GM21529 (cell line): ENCODE results near the gene GP1BB.
"Not testable (repeated sequence)": the region's sequence is repeated elsewhere in the genome, so short reads cannot be mapped to it uniquely, and the experiment has no call there.

Experiments
- ATAC-seq: cut with Tn5 transposase; IDR thresholded peaks from one replicate; pipeline ENCODE4 v1.9.1; 2021; ENCODE audit not compliant: unreplicated experiment

Gene GP1BB

DNA sequence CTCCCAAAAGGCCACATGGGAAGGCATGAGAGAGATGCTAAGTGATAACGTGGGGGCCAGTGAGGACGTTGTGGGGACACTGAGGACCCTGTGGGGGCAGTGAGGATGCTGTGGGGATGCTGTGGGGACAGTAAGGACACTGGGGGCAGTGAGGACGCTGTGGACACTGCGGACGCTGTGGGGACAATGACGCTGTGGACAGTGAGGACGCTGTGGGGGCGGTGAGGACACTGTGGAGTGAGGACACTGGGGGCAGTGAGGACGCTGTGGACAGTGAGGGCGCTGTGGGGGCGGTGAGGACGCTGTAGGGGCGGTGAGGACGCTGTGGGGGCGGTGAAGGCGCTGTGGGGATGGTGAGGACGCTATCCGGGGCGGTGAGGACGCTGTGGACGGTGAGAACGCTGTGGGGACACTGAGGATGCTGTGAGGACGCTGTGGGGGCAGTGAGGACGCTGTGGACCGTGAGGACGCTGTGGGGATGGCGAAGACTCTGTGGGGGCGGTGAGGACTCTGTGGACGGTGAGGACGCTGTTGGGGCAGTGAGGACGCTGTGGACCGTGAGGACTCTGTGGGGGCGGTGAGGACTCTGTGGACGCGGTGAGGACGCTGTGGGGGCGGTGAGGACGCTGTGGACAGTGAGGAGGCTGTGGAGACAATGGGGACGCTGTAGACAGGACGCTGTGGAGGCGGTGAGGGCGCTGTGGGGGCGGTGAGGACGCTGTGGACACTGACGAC, 1.8 kb downstream of the GP1BB start:
- no peak for ATAC-seq

DNA sequence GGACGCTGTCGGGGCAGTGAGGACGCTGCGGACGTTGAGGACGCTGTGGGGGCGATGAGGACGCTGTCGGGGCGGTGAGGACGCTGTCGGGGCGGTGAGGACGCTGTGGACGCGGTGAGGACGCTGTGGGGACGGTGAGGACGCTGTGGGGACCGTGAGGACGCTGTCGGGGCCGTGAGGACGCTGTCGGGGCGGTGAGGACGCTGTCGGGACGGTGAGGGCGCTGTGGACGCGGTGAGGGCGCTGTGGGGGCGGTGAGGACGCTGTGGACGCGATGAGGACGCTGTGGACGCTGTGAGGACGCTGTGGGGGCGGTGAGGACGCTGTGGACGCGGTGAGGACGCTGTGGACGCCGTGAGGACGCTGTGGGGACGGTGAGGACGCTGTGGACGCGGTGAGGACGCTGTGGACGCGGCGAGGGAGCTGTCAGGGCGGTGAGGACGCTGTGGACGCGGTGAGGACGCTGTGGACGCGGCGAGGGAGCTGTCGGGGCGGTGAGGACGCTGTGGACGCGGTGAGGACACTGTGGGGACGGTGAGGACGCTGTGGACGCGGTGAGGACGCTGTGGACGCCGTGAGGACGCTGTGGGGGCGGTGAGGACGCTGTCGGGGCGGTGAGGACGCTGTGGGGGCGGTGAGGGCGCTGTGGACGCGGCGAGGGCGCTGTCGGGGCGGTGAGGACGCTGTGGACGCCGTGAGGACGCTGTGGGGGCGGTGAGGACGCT, 2.9 kb downstream of the GP1BB start:
- not testable (repeated sequence) for ATAC-seq

GRCh38 chr22:19727310-19728150, 4.2 kb downstream of the GP1BB start:
- no peak for ATAC-seq

DNA sequence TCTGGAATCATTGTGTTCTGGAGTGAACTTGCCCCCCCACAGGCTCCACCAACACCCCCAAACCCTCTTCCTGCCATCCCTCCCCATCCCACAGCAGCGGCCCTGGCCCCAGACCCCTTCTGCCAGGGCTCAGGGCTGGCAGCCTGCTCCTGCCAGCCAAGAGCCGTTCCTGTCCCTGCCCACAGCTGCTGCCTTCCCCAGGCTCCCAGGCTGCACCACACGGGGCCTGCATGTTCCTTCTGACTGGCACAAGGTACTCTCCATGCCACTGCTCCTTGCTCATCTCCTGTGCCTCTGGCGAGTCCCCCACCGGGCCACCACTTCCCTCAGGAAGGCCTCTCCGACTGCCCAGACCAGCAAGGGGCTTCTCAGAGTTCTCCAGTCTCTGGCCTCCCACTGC, 4.9 kb downstream of the GP1BB start:
- ATAC-seq = no peak

DNA sequence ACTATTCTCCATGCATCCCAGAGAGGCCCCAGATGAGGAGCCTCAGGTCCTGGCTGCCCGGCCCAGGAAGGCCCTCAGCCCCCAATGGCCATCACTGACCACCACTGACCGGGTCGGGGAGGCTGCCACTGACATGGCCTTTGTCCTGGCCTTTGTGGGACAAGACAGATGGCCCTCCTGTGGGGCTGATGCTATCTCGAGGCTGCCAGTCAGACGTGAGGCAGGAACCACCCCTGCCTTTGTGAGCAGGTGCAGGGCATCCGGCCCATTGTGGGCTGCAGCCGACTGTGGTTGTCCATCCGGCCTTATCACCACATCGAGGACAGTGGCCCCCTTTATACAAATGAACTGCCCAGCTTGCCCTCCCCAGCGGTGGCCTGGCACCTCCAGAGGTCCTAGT, 5.5 kb downstream of the GP1BB start:
- no peak for ATAC-seq

DNA sequence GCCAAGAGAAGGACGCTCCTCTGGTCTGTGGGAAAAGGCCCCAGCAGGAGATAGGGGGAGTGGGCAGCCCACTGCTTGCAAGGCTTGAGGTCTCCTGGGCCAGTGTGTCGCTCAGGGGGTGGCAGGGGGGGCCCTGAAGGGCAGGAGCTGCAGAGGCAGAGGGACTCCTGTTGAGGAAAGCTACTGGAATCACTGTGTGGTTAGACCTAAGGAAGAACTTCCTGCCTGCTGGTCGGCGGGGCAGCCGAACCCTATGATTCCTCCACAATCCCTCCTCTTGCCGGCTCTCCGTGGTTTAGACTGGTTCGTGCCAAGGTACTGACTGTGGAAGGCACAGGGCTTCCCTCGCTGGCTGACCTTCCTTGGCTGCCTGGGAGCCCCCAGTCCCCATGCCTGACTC, 6.2 kb downstream of the GP1BB start:
- no peak for ATAC-seq

DNA sequence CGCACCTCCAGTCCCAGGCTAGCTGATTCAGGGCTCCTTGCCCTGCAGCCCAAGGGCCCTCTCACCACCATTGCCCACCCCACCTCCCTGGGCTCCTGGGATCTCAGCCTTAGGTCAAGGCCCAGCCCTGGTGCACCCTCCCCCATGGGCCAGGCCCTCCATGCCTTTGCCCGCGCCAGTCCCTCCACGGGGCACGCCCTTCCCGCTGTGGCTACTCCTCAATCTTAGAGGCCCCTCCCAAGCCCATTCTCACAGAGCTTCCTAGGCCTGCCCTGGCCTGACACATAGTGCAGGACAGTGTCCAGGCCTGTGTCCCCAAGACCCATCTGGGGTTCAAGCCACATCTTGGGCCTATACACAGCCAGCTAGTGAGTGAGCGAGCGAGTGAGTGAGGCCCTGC, 6.9 kb downstream of the GP1BB start:
- no peak for ATAC-seq

- ATAC-seq = no peak
These were observed 7.5 kb downstream of the GP1BB start for GRCh38 chr22:19730655-19731360.

DNA sequence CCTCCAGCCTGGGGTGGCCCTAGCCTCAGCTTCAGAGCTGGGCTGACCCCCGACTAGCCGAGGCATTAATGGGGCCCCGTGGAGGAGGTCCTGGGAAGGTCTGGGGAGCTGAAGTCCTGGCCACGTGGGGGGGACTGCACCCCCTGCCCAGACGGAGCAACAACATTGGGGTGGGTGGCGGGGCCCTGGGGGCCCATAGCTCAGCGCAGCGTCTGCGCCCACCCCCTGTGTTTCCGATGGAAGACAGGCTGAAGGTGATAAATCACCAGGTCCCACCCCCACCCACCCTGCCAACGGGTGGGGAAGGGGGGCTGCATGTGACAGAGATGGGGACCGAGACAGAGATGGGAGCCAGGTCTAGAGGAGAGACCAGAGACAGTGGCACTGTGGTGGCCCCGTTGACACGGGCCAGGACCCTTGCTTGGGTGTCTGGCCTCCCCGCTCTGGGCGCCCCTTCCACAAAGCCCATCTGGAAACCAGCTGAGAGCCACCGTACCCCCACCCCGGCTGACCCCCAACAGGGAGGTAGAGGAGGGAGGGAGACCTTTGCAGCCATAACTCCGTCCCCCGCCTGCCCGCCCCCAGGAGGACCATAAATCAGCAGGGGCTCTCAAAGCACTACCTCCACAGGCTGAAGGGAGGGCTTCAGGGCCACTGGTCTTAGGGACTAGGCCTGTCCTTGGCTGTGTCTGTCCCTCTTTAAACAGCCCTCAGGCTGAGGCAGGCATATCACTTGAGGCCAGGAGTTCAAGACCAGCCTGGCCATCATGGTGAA, 8.2 kb downstream of the GP1BB start:
- ATAC-seq = no peak

GRCh38 chr22:19732403-19733113, 9.2 kb downstream of the GP1BB start:
- no peak for ATAC-seq

GRCh38 chr22:19733755-19734154, 10.4 kb downstream of the GP1BB start:
- ATAC-seq = no peak

GRCh38 chr22:19734163-19734562, 10.8 kb downstream of the GP1BB start:
- no peak for ATAC-seq

DNA sequence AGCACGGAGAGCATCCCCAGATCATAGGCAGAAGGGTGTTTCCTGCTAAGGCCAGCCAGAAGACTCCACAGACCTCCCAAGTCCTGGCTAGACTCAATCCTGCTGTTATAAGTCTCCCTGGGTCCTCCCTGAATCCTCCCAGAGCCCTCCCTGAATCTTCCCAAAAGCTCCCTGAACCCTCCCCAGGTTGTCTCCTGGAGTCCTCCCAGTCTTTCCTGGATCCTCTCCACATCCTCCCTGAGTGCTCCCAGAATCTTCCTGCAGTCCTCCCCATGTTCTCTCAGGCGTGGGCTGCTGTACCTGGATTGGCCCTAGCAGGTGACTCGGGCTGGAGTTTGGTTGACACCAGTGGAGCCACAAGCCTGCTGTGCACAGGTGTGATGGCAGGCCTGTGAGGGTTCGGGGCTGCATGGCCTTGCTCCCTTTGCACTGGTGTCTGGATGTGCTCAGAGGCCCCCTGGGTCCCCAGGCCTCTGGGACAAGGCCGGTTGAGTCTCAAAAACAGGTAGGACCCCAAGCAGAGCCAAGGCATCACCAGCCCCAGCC, 11.6 kb downstream of the GP1BB start:
- no peak for ATAC-seq

DNA sequence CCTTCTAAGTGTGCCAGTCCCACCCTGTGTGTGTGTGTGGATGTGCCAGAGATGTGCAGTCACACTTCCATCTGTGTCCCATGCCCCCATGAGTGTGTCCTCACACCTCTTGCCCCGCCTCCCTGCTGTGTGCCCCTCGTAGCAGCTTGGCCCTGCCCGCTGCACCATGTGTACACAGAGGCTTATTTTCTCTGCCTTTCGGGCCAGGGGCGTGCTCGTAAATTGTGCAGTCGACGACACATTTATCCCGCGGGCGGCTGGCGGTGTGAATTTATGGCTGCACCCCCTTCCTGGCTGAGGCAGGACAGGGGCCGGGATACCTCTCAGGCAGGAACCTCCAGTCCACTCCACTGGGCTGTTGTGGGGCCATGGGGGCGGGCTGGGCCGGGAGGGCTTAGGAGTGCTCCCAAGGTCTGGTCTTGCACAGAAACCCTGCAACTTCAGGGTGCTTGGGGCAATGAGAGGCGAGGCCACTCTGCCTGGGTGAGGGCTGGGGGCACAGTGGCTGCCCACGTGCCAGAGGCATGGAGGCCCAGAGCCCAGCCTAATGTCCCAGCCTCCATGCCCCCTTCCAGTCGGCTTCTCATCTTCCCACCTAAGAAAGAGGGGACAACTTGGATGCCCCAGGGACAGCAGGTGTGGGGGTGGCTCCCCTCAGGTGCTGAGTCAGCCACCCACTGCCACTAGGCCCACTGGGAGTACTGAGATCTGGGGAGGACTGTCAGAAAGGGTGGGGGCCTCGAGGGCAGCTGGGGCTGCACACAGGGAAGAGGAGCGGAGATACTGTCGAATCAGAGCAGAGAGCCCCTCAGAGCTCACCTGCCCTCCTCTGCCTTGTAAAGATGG, 12.5 kb downstream of the GP1BB start:
- ATAC-seq = no peak

GRCh38 chr22:19737846-19738663, 14.7 kb downstream of the GP1BB start:
- no peak for ATAC-seq

GRCh38 chr22:19738664-19739447, 15.5 kb downstream of the GP1BB start:
- no peak for ATAC-seq

GRCh38 chr22:19739448-19739895, 16.1 kb downstream of the GP1BB start:
- no peak for ATAC-seq
